ENCODE data around the gene CDC42BPA.

DNA sequence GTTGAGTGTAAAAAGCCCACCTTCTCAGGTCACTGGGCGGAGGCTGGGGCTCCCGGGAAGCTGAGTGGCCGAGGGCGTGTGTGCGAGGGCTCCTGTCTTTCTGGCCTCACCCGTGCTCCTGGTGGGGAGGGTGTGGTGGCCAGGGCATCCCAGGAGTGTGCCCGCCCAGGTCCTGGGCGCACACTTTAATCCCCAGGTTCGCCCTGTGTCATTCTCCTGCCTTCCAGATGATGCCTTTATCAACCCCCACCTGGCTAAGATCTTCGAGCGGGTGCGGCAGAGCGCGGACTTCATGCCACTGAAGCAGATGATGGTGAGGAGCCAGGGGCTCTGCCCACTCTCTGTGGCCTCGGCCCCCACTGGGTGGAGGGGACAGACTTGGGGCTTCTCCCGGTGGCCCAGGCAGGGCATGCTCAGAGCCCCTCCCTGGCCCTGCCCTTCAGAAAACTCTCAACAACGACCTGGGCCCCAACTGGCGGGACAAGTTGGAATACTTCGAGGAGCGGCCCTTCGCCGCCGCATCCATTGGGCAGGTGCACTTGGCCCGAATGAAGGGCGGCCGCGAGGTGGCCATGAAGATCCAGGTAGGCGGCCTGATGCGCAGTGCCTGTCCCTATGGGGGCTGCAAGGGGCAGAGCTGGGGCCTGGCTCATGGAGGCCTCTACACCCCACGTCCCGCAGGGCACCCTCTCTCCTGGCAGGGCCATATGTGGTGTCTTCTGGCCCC lies 335.7 kb downstream of the CDC42BPA start:
- TF ChIP-seq TEAD4 (IDR thresholded peaks at IDR 0.05; ENCODE audit: low read length) (no peak), TEAD4 (CRISPR knock-in tag; IDR thresholded peaks at IDR 0.05; ENCODE audit: borderline replicate concordance) (no peak), TBL1XR1 (IDR thresholded peaks at IDR 0.05; ENCODE audit: low read length in 2 of 2) (no peak), SP1 (CRISPR knock-in tag; IDR thresholded peaks at IDR 0.05) (no peak), L3MBTL2 (IDR thresholded peaks at IDR 0.05) (no peak), CTCF (IDR thresholded peaks at IDR 0.05 in 2 of 3, conservative IDR thresholded peaks at IDR 0.05 in 1 of 3; ENCODE audit: insufficient read depth in 2 of 3, low read depth in 1 of 3, low read length in 3 of 3) (no peak), MXI1 (IDR thresholded peaks at IDR 0.05; ENCODE audit: low read depth, low read length) (no peak), TRIM24 (IDR thresholded peaks at IDR 0.05) (no peak), RBM17 (IDR thresholded peaks at IDR 0.05; ENCODE audit: borderline replicate concordance, low read depth, low read length) (no peak)
